ENCODE results near the gene FAM222A.

Gene FAM222A
- 7.5 to 28.2 (median 10.6) reads per million in 4 donors for total RNA-seq

DNA sequence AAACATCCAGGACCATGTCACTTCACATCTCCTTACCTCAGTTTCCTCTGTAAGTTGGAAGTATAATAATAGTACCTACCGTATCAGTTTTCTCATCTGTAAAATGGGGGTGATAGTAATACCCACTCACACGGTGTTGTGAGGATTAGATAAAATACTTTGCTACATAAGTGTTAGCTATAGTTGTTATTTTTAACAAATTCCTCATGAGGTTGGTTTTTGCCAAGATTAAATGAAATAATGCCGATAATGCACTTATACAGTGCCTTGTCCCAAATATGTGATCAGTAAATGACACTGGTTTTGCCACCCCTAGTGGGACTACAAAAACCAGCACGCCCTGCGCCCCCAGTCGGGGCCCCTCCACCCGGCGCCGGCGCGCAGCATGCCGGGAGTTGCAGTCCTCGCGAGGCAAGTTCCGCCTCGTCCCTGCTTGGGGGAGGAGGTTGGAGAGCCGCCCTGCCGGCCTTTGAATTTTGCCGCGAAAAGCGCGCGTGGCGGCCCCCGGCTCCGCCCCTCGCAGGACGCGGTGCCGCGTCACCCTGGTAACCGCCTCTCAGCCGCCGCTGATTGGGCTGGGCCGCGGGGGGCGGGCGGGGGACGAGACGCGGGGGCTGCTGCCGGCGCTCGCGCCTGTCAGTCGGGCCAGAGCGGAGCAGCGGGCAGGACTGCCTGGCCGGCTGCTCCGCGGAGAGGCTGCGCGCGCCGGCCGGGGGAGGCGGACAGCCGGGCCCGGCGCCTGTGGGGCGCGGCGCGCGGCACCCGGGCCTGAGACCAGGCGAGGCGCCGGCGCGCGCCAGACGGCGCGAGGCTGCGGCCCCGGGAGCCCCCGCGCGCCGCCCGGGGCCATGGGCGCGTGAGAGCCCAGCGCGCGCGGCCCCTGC, at the start of gene FAM222A:
TSS of gene FAM222A (plus strand) at position 639 of the 884 bp plus-strand sequence. CDS start 30,322 bp downstream, outside the sequence.
- DNase-seq = peak; percentile 94 to 99 (median 96)

DNA sequence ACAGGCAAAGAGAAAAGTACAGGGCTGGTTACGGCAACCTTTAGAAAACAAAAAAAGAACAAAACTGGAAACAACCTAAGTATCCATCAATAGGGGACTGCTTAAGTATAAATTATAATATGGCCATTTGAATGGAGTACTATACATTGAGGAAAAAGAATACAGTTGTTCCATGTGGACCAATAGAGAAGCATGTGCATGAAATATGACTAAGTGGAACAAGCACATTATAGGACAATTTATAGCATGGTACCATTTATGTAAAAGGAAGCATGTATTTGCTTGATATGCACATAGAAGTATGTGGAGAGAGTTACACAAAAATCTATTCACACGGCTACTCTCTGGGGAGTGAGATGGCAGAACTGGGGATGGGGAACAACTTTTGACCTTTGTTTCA, 49.2 kb upstream of the FAM222A start:
- no peak for DNase-seq

DNA sequence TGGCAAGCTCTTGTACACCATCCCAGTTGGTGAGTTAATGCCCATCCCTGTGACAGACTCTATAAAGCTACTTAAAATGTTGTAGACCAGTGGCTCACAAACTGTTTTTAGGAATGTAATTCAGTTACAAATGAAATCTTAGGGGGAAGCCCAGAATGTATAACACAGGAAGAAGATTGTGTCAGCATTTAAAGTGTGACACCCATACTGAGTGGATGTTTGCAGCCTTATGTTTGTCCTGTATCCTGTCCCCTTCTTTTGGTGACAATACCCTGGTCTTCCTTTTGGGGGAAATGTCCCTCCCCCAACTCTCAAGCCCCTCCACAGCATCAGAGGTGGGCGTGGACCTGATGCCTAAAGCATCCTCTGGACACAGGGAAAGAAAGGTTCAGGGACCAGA, 47.6 kb upstream of the FAM222A start:
- no peak for DNase-seq

DNA sequence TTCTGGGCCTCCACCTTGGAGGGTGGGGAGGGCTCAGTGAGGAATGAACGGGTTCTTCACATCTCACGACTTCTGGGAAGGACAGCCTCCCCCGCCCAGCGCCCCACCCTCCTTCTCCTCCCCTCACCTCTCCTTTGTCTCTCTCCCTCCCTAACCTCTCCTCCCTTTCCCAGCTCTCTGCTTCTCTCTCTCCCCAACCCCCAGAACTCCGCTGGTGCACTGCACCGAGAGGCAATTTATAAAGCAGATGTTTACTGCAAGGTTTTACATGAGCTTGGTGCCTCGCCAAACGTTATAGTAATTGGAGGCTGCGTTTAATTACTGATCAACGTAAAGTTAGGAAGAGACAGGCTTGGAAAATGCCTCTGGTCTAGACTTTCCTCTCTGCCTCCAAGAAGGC, 42.9 kb upstream of the FAM222A start:
- no peak for DNase-seq

DNA sequence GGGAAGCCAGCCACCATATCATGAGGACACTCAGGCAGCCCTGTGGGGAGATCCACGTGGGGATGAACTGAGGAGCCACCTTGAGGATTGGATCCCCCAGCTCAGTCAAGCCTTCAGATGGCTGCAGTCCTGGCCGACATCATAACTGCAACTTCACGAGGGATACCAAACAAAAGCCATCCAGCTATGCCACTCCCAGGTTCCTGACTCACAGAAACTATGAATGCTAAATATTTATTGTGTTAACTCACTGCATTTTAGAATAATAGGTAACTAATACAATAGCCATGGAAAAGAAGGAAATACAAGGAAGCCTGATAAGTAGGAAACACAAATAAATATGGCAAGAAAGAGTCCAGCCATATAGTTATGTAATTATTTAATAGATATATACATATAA, 42.1 kb upstream of the FAM222A start:
- DNase-seq = no peak

DNA sequence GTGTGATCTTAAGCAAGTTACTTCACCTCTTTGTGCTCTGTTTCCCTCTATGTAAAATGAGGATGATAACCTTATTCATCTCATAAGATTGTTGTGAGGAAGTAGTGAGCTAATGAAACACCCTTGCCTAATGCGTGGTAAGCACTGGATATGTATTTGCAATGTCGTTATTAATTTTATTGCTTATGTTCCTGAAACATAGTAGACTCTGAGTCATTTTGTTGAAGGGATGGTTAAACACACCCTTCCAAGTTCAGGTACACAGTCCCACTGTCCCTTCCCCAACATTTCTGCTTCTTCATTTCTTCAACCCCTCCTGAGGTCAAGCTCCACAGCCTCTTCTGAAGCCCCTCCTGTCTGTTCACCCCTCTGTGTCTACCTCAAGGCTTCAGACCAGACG, 40.2 kb upstream of the FAM222A start:
- no peak for DNase-seq

GRCh38 chr12:109673884-109674283, 39.7 kb upstream of the FAM222A start:
- DNase-seq = no peak

DNA sequence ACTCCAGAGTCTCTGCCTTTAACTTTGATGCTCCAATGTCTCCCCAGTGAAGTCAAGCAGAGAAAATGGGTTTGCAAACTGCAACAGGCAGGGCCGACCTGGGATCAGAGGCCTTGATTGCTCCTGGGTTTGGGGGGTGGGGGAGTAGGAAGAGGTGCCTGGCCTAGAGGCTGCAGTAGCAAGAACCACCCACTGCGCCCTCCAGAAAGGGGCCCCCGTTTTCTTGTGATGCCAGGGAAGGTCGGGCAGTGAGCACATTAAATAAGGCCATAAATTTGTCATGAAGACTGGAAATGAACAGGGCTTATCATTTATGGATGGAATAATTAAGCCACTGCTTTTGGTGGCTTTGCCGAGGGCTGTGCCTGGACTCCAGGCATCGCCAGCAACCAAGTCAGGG, 38.2 kb upstream of the FAM222A start:
- DNase-seq = no peak

DNA sequence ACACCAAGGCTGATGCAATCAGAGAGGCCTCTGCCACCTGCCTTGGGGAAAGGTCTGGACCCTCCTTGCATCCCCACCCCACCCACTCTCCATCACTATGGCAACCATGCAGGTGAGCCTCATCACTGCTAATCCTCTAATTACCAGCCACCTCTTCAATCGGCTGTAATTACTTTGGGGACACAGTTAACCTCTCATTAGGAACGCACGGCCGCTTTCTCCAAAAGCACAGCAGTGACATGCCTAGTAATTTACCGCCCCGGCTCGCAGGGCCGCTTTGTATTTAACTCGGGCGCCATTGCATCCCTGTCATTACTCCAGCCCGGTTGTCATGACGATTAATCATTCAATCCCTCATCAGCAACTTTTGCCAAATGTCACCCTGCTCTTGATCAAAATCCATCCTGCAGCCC, 36.3 kb upstream of the FAM222A start:
- DNase-seq = no peak

DNA sequence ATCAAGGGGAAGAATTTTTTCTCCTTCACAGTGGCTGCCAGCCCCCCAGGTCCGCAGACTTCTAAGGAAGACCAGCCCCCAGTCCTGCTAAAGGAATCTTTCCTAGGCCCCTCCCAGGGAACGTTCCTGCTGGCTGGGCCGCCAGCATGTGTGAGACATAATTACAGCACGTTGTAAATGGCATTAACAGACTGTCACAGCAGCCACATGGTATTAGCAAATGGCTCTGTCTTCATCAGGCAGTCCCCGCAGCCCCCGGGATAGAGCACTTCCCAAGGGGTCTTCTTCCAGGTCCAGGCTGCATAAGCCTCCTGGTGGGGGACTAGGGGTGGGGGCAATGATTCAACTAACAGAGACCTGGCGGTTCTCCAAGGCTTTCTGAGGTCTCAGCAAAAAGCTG, 34.9 kb upstream of the FAM222A start:
- DNase-seq = no peak

- no peak for DNase-seq
Measured at GRCh38 chr12:109679501-109680263, 33.9 kb upstream of the FAM222A start.

- DNase-seq = no peak
Measured at GRCh38 chr12:109680264-109681005, 33.2 kb upstream of the FAM222A start.

DNA sequence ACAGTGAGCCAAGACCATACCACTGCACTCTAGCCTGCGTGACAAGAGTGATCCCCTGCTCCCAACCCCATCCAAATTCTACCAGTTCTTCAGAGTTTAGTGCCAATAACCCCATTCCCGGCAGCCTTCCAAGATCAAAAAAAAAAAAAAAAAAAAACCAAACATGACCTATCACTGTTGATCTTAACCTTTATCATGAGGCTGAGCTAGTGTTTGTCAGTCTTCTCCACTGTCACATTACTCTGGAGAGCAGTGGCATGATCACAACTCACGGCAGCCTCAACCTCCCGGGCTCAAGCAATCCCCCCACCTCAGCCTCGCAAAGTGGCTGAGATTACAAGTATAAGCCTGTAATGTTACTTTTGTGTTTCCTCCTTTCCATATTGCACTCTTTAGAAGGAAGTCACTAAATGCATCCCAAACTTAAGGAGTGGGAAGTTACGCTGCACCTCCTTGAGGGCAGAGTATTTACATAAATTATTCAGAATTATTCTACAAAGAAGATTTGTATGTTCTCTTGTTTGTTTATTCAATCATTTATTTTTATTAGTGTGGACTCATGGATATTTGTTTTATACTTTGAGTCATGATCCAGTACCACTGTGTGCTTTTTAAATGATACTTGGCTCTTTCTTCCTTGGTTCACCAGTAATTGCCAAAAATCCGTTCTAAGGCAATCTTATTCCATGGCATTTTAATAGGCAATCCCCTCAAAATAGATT, 31.5 kb upstream of the FAM222A start:
- DNase-seq = no peak

DNA sequence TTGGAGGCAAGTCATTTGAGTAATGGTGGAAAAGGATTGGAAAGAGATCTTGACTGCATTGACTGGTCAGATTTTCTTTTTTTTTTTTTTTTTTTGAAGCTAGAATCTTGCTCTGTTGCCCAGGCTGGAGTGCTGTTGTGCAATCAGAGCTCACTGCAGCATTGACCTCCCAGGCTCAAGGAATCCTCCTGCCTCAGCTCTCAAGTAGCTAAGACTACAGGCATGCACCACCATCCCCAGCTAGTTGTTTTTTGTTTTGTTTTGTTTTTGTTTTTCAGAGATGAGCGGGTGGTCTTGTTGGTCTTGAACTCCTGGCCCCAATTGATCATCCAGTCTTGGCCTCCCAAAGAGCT, 30.9 kb upstream of the FAM222A start:
- no peak for DNase-seq

DNA sequence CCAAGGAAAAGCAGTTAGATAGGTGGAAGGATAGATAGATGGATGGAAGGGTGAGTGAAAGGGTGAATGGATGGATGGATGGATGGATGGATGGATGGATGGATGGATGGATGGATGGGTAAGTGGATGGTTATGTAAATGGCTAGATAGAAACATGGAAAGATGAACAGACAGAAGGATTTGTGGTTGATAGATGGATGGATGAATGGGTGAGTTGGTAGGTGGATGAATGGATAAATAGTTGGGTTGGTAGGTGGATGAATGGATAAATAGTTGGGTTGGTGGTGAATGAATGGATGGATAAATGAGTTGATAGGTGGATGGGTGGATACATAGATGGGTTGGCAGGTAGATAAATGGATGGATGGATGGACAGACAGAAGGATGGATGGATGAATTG, 30.3 kb upstream of the FAM222A start:
- no peak for DNase-seq

- DNase-seq = no peak
Measured at GRCh38 chr12:109685574-109686447, 27.8 kb upstream of the FAM222A start.

- DNase-seq = no peak
Measured at GRCh38 chr12:109686523-109686922, 27.1 kb upstream of the FAM222A start.

- DNase-seq = no peak
Measured at GRCh38 chr12:109687250-109687649, 26.4 kb upstream of the FAM222A start.

GRCh38 chr12:109689426-109689825, 24.2 kb upstream of the FAM222A start:
- no peak for DNase-seq

DNA sequence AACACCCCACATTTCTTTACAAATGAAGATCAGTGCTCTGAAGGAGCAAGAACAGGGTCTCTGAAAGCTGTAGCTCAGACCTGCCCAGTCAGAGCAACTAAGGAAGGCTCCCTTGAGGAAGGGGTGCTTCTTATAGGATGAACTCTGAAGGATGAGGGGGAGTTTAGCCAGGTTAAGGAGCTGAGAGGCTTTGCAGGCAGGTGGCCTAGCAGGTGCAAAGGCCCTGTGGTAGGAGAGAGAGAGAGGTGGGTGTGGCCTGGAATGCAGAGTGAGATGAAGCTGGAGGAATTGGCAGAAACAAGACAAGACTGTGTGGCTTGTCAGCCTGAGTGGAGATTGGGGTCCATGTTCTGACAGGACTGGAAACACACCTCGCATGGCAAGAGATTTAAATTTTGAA, 20.5 kb upstream of the FAM222A start:
- no peak for DNase-seq
